AML-193 (cell line): ENCODE results near the gene FSIP1.

Experiments
- DNase-seq, 2 experiments: peaks; one replicate each; lab custom pipeline; 2025; lab: John Stamatoyannopoulos, UW

Gene FSIP1

GRCh38 chr15:39720081-39720480, 62.6 kb downstream of the FSIP1 start:
- DNase-seq: no peak

GRCh38 chr15:39719109-39719508, 63.5 kb downstream of the FSIP1 start:
- no peak for DNase-seq

DNA sequence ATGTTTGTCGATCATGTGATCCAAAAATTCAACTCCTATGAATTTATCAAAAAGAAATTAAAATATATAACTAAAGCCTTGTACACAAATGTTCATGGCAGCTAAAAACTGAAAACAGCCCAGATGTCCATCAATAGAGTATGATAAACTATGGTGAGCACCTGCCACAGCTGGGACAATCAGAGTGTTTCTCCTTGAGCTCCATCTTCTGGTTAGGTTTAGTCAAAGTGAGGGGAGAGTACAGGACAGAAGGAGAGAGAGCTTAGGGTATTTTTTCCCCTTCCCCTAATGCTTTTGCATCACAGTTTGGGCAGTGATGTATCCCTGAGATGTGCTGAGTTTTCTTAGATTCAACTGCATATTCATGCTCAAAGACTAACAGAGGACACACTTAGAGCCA, 65.5 kb downstream of the FSIP1 start:
- DNase-seq: no peak

DNA sequence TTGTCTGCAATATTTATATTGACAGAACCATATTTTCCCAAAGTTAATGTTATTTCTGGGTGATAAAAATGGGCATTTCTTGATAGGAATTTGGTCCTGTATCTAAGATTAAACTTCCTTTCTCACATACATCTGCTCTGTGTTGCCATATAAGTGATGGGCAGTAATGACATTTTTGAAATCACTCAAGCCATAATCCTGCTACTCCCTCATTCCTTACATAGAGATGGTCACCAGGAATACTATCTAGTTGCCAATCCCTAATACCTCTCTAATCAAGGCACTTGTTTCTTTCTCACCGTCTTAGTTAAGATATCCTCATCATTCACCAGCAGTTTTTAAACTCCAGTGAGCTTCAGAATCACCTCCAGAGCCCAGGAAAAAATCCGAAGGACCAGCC, 68.4 kb downstream of the FSIP1 start:
- no peak for DNase-seq

DNA sequence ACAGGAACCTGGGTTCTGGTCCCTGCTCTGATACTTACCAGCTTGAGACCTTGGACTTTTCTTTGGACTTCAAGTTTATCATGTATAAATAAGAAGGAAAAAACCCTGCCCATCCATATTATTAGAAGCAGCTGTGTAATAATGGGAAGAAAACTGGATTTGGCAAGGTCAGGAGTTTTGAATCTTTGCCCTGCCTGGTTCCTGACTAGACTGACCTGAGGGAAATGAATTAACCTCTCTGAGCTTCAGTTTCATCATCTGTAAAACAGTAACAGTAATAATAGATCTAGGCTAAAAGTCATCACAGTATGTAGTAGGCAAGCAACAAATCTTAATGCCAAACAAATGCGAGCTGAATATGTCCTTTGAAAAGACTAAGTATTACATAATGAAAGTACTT, 68.8 kb downstream of the FSIP1 start:
- DNase-seq: no peak

- no peak for DNase-seq
Measured at GRCh38 chr15:39710681-39711080, 72.0 kb downstream of the FSIP1 start.

DNA sequence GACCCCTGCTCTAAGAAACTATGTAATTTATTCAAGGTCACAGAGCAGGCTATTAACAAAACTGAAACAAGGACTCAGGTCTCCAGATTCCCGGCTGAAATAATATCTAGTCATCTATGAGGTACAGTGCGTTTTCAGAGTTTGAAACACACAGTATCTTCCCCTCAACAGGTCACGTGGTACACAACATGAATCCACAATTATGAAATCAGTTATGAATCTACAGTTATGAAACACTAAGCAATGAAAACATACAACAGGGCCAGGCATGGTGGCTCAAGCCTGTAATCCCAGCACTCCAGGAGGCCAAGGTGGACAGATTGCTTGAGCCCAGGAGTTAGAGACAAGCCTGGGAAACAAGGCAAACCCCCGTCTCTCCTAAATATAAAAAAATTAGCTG, 72.7 kb downstream of the FSIP1 start:
- no peak for DNase-seq

DNA sequence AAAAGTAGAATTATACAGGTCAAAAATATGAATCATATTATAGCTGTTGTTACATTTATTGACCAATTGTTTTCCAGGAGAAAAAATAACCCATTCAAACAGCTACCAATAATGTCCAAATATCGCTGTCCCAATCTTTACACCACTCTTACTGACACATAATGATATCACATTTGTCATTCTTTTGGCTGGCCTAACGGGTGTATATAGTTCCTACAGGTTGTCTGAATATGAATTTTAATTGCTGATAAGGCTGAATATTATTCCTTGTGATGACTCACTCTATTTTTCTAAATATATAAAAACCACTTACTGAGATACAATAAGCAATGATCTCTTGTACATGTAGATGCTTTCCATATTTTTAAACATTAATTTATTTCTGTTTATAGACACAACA, 76.4 kb downstream of the FSIP1 start:
- no peak for DNase-seq

DNA sequence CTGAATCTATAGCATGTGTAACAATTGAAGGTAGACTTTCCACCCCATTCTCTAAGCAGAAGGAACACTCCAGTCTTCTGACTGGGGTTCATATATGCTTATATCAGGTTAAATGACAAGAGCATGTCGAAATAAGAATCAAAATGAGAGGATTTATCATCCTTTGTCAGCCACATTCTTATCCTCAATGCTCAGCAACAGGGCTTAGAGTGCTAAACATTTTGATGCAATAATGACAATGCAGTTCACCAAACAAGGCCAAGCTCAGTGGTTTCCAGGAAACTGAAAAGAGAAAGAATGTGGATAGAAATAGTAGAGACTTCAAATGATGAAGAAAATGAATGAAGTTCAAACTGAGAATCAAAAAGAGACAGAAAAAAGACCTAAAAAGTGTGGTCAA, 78.0 kb downstream of the FSIP1 start:
- DNase-seq: no peak

DNA sequence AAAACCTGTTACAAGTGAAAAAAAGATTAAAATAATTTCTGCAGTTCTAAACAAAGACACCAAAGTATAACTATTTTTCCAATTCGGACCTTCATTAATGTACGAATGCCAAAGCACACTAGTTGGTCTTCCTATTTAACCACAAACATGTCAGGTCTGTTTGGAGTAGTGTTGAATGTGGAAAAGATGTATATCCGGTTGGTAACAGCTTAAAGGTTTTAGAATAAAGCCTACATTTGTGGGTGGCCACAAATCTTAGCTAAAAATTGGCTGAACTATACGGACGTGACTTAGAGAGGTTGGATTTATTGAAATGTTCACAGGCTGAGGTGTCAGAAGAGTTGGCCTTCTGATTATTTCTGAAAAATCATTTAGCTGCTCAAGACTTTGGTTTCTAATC, 78.4 kb downstream of the FSIP1 start:
- DNase-seq: no peak

DNA sequence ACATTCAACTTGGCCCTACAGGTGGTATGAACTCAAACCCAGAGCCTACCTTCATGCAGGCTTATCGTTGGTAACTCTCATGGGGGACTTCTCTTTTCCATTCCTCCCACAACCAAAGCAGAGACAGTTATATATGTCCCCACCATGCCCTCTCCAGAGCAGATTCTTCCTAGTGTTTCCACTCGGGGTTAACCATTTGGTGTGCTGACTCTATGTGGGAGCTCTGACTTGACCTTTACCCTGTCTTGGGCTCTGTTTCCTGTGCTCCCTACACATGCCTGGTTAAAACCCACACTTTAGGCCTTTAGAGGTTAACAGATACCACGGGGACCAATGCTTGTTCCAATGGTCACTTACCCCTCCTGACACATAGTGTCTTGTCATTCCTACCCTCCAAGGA, 80.7 kb downstream of the FSIP1 start:
- DNase-seq: no peak

- DNase-seq: no peak
Measured at GRCh38 chr15:39700375-39700700, 82.3 kb downstream of the FSIP1 start.

GRCh38 chr15:39699516-39700374, 82.9 kb downstream of the FSIP1 start:
- DNase-seq: no peak

DNA sequence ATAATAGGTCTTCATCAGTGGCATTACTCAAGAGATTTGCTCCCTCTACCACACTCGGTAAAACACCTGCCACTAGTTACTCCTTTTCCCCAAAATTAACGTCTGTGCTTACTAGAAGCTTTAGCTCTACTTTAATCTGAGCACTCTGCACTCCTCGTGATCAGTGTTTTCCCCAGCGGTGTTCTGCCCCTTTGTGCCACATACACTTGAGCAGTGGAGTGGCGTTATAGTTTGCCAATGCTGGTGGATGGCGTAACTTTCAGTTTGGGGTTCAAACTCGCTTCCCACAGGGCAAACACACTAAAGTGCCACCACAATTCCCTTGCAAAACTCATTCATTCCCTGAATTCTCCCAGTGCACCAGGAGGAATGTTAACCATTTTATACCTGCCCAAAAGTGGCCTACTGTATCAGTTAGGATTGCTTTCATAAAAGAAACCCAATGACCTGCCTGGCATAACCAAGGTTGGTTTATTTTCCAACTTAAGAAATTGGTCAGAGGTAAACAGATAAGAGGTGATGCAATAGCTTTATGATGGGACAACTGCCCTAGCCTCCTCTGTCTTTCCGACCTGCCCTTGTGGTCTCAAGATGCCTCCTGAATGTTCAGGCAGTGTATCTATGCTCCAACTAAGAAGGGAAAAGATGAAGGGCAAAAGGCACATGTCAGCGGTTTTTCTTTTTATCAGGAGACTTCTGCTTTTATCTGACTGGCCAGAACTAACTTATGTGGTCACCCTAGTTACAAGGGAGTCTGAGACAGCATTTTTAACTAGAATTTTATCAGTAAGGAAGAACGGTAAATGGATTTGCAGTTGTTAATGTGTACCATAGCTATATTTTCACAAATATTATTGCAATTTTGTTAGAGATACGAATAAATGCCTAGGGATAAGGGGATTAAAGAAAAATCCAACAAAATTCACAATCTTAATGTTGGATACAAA, 83.9 kb downstream of the FSIP1 start:
- DNase-seq: no peak

- DNase-seq: no peak
Measured at GRCh38 chr15:39697509-39697908, 85.1 kb downstream of the FSIP1 start.

DNA sequence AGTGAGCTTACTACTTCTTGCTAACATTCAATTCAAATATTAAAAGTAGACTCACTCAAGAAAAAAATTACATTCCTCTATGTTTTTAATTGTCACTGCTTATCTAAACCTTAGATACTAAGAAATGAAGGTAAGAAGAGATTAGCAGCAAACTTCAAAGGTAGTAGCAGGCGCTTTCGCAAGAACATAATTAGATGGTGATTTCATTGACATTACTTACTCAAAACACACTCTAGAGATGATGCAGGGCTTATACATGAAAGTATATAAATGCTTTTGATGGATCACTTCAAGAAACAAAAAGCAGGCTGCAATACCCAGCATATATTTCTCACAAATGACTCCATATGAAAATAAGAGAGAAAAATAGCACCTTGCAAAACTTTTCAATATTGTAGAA, 86.8 kb downstream of the FSIP1 start:
- no peak for DNase-seq

DNA sequence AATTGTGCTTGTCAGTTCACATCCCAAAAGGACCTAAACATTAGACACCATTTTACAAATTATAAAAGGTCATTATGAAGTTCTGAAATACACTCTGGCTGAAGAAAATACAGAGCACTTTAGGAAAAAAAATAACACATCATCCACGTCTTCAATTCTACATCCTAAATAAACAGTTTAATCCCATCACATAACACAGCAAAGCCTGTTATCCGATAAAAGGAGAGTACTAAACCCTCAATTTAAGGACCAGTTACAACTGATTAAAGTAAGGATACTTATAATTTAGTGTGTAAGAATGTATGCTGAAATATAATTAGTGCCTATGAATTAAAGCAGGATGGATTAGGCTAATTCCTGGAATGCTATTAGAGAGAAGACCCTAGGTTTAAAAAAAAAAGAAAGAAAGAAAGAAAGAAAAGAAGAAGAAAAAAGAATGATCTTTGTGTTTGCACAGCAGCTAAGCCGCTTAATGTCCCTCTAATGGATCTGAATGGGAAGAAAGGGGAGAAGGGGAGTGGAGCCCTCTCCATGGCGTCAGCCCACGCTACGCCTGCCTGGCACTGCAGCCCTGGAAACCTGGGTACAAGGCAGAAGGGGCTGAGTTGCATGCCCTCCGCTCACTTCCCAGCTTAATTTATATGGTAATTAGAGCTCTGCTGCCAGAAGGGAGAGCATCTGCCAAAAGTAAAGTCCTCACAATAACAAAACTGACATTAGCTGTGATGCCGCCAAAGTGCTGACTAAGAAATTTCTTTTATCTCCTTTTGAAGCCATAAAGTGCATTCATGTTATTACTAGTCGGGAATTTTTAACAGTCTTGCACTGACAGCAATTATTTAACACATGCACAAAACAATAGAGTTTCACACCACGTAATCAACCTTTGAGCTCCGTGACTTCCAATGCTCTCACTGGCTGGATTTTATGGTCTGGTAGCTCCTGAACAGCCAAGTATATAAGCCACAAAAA, 90.0 kb downstream of the FSIP1 start:
- DNase-seq: no peak

DNA sequence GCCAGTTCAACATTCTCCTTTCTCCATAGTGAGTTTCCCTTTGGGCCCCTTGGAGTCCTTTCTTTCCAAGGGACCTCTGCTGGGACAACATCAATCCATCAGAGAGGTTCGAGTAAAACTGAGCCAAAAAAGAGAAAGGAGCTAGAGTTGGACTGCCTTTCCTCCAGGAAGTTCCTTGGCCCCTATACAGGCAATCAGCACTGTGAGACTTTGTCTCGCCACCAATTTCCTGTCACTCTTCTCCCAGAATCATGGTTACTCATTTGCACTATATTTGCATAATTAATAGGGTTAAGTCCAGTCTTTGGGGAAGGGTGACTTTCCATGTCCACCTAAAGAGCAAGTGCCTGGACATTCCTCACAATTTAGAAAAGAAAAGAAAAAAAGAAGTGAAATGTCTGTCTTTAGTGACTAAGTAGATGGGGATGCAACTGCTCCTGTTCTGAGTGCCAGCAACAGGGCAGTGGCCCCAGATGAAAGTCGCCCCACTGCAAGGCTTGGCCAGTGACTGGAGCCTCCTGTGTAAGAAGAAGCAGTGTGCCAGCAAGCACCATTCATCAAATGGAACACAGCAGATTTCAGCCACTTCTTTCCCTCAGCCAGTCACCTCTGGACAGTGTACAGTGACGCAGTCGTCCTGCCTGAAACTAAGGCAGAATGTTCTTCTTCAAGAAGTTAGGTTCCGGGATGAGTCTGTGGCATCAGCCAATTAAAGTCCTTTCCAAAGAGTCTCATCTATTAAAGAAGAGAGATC, 91.6 kb downstream of the FSIP1 start:
- DNase-seq: no peak

- no peak for DNase-seq
Measured at GRCh38 chr15:39687965-39688364, 94.7 kb downstream of the FSIP1 start.

DNA sequence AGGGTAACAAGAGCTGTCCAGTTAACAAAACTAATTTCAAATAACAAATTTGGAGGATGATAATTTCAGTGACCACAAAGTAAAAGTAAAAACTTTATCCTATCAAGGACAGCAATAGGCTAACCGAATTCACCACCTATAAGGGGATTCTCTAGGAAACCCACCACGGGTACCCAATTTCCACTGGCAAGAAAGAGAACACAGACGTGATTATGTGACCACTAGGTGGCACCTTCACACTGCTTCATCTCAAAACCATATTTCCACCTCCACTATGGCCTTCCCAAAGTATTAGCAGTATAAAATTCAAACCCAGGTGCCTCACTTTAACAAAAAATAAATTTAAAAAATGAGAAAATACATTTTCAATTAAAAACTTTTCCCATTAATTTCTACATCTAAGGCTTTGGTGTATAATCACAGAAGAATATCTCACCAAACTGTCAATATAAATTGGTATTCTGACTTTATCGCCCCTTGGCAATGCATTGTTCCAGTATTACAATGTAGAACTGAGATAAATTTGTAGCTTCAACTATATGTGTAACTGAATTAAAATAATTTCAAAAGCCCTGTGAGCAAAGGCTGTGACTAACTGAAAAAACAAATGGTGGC, 96.5 kb downstream of the FSIP1 start:
- peak; percentile 13 to 33 for DNase-seq

DNA sequence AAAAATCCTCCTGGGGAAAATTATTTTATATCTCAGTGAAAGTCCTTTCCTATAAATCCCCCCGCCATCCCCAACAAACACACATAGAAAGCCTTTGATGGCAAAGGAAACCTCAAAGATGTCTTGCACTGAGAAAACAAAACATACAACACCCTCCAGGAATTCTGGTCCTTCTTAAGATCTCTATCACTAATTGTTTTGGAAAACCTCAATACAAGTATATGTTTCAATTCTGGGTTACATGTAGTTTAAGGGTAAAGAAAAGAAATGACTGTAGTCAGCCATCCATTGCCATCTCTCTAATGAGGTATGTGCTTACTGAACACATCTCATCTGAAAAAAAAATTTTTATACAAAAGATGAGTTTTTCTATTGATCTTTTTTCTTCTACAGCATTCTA, 97.3 kb downstream of the FSIP1 start:
- no peak for DNase-seq
